Right lobe of liver (tissue), 6 donors: ENCODE measurements around the gene SMARCB1. TPM values are rescaled to one million over a fixed set of nuclear protein-coding genes. Genes with fewer than 3 reads are reported as not detected.

Experiments
- ATAC-seq, 4 donors: fragments of 200-7000 bp; cut with Tn5 transposase; one replicate each; pipeline ENCODE4 v1.9.1; 2020; ENCODE audit warnings: mild to moderate bottlenecking in 4 of 4, moderate library complexity in 4 of 4
- DNase-seq, 3 donors: peaks; one replicate each; pipeline ENCODE4 v3.0.0-alpha.2; 2020
- H3K27ac ChIP-seq, 3 donors: fragments of 200-600 bp; one replicate each; pipeline ENCODE4 v1.8.0; 2022
- H3K27me3 ChIP-seq, 2 donors: fragments of 200-600 bp; one replicate each; pipeline ENCODE4 v1.8.0; 2022
- H3K36me3 ChIP-seq, 4 donors: fragments of 200-600 bp; sonication (generic) in 1 of 4; one replicate each; pipeline versions ENCODE4 v1.5.1 to v1.8.0; 2017 to 2022; ENCODE audit warnings: control low read depth in 1 of 4
- H3K4me1 ChIP-seq, 4 donors: fragments of 200-600 bp; sonication (generic) in 1 of 4; one replicate each; pipeline versions ENCODE4 v1.5.1 to v1.8.0; 2017 to 2022; ENCODE audit warnings: control low read depth in 1 of 4
- H3K4me3 ChIP-seq, 3 donors: fragments of 200-600 bp; one replicate each; pipeline ENCODE4 v1.8.0; 2022
- H3K9me3 ChIP-seq, 4 donors: fragments of 200-600 bp; sonication (generic) in 1 of 4; one replicate each; pipeline versions ENCODE4 v1.5.1 to v1.8.0; 2017 to 2022; ENCODE audit warnings: control low read depth in 1 of 4
- POLR2A ChIP-seq: fragments of 450-650 bp; IDR thresholded peaks from one replicate; pipeline ENCODE4 v1.6.1; 2017; ENCODE audit warnings: antibody characterized with exemption, mild to moderate bottlenecking
- WGBS: methylation state at CpG from one replicate; pipeline ENCODE4 v1.1.6; 2018; ENCODE audit warnings: low coverage, low lambda C conversion rate; ENCODE audit not compliant: insufficient coverage; ENCODE audit errors: missing lambda C conversion rate; 5-methylcytosine and 5-hydroxymethylcytosine counted together
- intact Hi-C, 2 donors: fragments of 100-400 bp; cut with DNase I; formaldehyde crosslinking; loops; one replicate each; pipeline versions ENCODE4 v1.11.2 to v1.14.1; 2022
- total RNA-seq, 6 experiments: library from RNA; depleted of rRNA in 2 of 6; stranded (reverse); fragments of >200 nt in 2 of 6; fragmentation: NEBNext Ultra II Directional in 3 of 6; extraction: Animal tissue kit (Norgen Biotek cat#: 25700) in 3 of 6; gene quantifications; one replicate each; pipeline versions ENCODE4 v1.1.0 to v1.2.4, GENCODE V29; 2016 to 2023
- TF ChIP-seq, protein P1 (sequence below), 4 donors: fragments of 200-600 bp in 3 of 4; fragments of 450-650 bp in 1 of 4; IDR thresholded peaks; one replicate each; pipeline versions ENCODE4 v1.5.1 to v1.8.0; 2016 to 2022; ENCODE audit warnings: antibody characterized with exemption in 4 of 4, mild to moderate bottlenecking in 2 of 4
- donor health status: DM: no; HTN: yes; CAD: no.
- donor health status: DM: no; HTN: no; CAD: no.
- donor health status: DM: no; HTN: no; CAD: no.
- donor health status: DM: no; HTN: yes; CAD: no.
- donor health status: DM: no; HTN: yes; CAD: no.

Gene SMARCB1
- total RNA-seq, 6 experiments from 2014 or later = 19.9 to 70.2 (median 25.3) TPM

DNA sequence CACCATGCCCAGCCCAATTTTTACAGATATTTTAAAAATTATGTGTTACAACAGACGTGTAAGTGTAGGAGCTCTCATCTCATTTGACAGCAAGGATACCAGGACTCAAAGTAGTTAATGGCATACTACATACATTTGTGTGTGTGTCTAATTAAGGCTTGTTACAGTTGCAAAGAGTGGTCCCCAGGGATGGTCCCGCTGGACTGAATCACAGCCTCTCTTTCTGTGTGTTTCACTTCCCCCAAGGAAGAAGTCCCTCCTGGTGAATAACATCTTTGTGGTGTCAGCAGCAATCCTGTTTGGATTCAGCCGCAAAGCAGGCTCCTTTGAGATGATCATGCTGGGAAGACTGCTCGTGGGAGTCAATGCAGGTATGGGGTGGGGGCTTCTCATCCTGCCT lies 88.1 kb downstream of the SMARCB1 start:
- TF ChIP-seq POLR2A = no peak
- TF ChIP-seq, protein P1, sequence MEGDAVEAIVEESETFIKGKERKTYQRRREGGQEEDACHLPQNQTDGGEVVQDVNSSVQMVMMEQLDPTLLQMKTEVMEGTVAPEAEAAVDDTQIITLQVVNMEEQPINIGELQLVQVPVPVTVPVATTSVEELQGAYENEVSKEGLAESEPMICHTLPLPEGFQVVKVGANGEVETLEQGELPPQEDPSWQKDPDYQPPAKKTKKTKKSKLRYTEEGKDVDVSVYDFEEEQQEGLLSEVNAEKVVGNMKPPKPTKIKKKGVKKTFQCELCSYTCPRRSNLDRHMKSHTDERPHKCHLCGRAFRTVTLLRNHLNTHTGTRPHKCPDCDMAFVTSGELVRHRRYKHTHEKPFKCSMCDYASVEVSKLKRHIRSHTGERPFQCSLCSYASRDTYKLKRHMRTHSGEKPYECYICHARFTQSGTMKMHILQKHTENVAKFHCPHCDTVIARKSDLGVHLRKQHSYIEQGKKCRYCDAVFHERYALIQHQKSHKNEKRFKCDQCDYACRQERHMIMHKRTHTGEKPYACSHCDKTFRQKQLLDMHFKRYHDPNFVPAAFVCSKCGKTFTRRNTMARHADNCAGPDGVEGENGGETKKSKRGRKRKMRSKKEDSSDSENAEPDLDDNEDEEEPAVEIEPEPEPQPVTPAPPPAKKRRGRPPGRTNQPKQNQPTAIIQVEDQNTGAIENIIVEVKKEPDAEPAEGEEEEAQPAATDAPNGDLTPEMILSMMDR (IDR thresholded peaks at IDR 0.05) = no peak
- ATAC-seq (no peak), DNase-seq (no peak)
- Histone ChIP-seq H3K27me3 (no peaks in the 10 kb centered on the region), H3K36me3 (no peaks in the 10 kb centered on the region), H3K4me3 (no peak overlapping the region), H3K27ac (no peak overlapping the region), H3K4me1 (no peaks in the 10 kb centered on the region), H3K9me3 (no peaks in the 10 kb centered on the region)
- intact Hi-C loops = no loop called here
- 82% methylated on average over 3 of the region's 4 CpGs for WGBS

DNA sequence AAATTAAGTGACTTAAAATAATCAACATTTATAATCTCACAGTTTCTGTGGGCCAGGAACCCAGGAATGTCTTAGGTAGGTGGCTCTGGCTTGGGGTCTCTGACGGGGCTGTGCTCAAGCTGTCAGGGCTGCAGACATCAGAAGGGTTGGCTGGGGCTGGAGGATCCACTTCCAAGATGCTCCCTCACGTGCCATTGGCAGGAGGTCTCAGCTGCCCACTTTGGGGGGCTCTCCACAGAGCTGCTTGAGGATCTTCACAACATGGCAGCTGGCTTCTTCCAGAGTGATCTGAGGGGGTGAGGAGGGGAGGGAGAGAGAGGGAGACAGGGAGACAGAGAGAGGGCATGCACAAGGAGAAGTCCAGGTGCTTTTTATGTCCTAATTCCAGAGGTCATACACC lies 89.0 kb downstream of the SMARCB1 start:
- no peak for DNase-seq
- no peak for TF ChIP-seq POLR2A
- TF ChIP-seq, protein P1 (IDR thresholded peaks at IDR 0.05) = no peak
- Histone ChIP-seq H3K27ac (no peak overlapping the region), H3K27me3 (no peaks in the 10 kb centered on the region), H3K4me3 (no peak overlapping the region), H3K36me3 (no peaks in the 10 kb centered on the region), H3K4me1 (no peaks in the 10 kb centered on the region), H3K9me3 (no peaks in the 10 kb centered on the region)
- intact Hi-C loops = no loop called here
- 67% methylated on average over 1 of the region's 2 CpGs for WGBS
- no peak for ATAC-seq

DNA sequence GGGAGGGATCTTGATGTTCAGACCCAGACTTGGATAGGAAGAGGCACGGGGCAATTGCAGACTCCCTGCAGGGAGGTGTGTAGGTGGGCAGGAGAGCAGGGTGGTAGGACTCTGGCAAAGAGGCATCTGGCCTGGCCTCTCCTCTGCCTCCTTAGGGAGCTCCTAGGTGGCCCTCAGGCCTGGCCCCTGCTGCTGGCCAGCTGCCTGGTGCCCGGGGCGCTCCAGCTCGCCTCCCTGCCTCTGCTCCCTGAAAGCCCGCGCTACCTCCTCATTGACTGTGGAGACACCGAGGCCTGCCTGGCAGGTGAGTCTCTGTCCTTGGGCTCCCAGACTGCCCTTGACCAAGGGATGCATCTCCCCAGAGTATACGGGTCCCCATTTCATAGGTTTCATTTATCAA lies 90.8 kb downstream of the SMARCB1 start:
- TF ChIP-seq, protein P1 (IDR thresholded peaks at IDR 0.05) = no peak
- TF ChIP-seq POLR2A = no peak
- ATAC-seq = no peak
- Histone ChIP-seq H3K27me3 (no peaks in the 10 kb centered on the region), H3K36me3 (peaks cover 0 to 2% (median 0%) of the 10 kb centered on the region in 4 donors), H3K4me1 (no peaks in the 10 kb centered on the region), H3K27ac (no peak overlapping the region), H3K9me3 (no peaks in the 10 kb centered on the region), H3K4me3 (no peak overlapping the region)
- no peak for DNase-seq
- 78% methylated on average over 1 of the region's 8 CpGs for WGBS
- intact Hi-C loops = no loop called here

DNA sequence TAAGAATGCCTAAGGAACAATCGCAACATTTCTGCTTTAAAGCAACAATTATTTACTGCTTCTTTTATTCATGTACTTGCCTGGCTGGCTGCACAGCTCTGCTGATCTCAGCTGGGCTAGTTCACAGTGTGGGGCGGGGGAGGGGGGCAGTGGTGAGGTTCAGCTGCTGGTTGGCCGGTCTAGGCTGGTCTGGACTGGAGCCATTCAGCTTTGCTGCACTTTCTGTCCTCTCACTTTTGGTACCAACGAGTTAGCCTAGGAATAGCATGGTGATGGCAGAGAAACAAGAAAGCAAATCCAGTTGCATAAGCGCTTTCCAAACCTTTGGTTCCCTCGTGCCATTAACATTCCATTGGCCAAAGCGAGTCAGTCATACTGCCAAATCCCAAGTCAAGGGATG lies 91.5 kb downstream of the SMARCB1 start:
- intact Hi-C loops = no loop called here
- WGBS = 82% methylated on average over 3 of the region's 7 CpGs
- Histone ChIP-seq H3K27me3 (no peaks in the 10 kb centered on the region), H3K27ac (no peak overlapping the region), H3K9me3 (no peaks in the 10 kb centered on the region), H3K4me1 (no peaks in the 10 kb centered on the region), H3K36me3 (peaks cover 0 to 3% (median 0%) of the 10 kb centered on the region in 4 donors), H3K4me3 (no peak overlapping the region)
- ATAC-seq (no peak), DNase-seq (no peak)
- no peak for TF ChIP-seq POLR2A
- TF ChIP-seq, protein P1 (IDR thresholded peaks at IDR 0.05) = no peak

DNA sequence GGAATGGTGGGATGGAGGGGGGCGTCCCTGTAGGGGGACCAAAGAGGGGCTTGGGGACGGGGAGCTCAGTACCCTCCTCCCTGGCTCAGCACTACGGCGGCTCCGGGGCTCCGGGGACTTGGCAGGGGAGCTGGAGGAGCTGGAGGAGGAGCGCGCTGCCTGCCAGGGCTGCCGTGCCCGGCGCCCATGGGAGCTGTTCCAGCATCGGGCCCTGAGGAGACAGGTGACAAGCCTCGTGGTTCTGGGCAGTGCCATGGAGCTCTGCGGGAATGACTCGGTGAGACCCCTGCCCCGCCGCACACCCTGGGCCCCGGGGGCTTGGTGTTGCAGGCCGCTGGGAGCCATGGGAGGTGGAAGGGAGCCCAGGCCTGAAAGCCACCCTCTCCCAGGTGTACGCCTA lies 95.6 kb downstream of the SMARCB1 start:
- H3K27me3 ChIP-seq = no peaks in the 10 kb centered on the region
- no peak overlapping the region for H3K27ac ChIP-seq
- no peak for TF ChIP-seq POLR2A
- TF ChIP-seq, protein P1 (IDR thresholded peaks at IDR 0.05) = no peak
- DNase-seq = no peak
- peak in 1 of 4 donors; percentile 29 for ATAC-seq
- peaks cover 0 to 3% (median 0%) of the 10 kb centered on the region in 4 donors for H3K36me3 ChIP-seq
- intact Hi-C loops = no loop called here
- H3K9me3 ChIP-seq = no peaks in the 10 kb centered on the region
- H3K4me3 ChIP-seq = no peak overlapping the region
- 82% methylated on average over 2 of the region's 20 CpGs for WGBS
- no peaks in the 10 kb centered on the region for H3K4me1 ChIP-seq
